HT-29 (cell line): ENCODE results near the gene GPRC5C. TPM values are rescaled to one million over a fixed set of nuclear protein-coding genes. Genes with fewer than 3 reads are reported as not detected.

Experiments
- DNase-seq: peaks from one replicate; pipeline ENCODE4 v3.0.0-alpha.2; 2015; ENCODE audit warnings: low spot score
- total RNA-seq: library from RNA; depleted of rRNA; stranded (reverse); fragments of >200 nt; shearing (Covaris generic); gene quantifications from 2 replicates; pipeline ENCODE4 v1.2.3, GENCODE V29; 2014

Gene GPRC5C
- total RNA-seq, 1 experiment from 2014 or later = 149 TPM

DNA sequence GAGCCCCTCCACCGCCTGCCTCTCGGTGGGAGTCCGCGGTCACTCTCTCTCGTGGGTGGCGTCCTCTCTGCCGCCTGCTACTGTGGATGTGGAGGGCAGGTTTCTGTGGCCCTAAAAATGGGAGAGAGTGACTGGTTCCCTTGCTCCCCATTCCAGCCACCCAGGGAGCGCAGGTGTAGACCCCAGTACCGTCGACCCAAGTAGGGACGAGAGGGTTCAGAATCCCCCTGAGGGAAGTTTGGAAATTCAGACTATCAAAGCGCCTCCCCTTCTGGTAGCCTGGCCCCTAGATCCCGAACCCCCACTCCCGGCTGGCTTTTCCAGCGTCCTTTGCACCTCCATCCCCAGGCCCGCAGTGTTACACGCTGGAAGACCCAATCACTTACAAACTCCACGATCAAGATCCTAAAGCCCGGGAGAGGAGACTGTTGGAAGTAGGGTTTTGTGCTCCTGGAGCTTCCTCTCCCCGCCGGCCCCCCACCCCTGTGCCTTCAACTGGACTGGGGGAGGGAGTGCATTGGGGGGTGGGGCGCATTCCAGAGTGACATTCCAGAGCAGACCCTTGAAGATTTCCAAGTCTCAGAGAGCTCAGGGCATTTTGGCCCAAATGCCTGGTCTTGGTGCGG is 991 bp downstream of the GPRC5C start:
- DNase-seq = no peak

GRCh38 chr17:74433421-74434121 is 1.7 kb downstream of the GPRC5C start:
- no peak for DNase-seq

GRCh38 chr17:74435775-74436359 is 4.0 kb downstream of the GPRC5C start:
- no peak for DNase-seq

DNA sequence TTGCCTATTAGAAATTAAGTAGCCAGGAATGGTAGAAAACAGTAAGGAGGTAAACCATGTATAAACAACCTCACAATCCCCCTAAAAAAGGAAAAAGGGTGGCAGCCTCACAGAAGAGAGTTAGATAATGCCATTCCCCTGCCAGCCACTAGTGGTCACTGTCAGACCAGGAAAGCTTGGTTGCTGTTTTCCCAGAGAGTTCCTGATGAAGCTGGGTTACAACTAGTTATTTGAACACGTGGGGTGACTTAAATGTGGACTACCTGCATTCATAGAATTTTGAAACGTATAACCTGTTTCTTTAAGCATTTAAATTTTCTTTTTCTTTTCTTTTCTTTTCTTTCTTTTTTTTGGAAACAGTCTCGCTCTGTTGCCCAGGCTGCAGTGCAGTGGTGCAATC is 5.8 kb downstream of the GPRC5C start:
- no peak for DNase-seq

- DNase-seq = no peak
Measured at GRCh38 chr17:74439691-74440567, 8.0 kb downstream of the GPRC5C start.

GRCh38 chr17:74441537-74441936 is 9.6 kb downstream of the GPRC5C start:
- no peak for DNase-seq

DNA sequence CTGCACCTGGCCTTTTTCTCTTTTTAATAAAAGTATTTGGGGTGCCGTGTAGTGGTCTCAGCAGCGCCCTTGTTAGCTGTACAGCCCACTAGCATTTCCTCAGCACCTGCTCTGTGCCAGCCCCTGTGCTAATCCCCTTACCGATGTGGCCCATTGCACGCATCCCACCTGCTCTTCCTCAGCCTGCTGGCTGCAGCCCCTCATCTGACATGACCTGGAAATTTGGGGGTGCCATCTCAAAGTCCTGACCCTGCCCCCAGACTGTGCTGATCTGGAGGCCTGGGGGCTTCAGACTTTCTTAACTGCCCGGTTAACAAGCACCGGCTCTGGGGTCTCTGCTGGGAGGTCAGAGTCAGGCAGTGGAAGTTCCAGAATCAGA is 10.4 kb downstream of the GPRC5C start:
- no peak for DNase-seq

DNA sequence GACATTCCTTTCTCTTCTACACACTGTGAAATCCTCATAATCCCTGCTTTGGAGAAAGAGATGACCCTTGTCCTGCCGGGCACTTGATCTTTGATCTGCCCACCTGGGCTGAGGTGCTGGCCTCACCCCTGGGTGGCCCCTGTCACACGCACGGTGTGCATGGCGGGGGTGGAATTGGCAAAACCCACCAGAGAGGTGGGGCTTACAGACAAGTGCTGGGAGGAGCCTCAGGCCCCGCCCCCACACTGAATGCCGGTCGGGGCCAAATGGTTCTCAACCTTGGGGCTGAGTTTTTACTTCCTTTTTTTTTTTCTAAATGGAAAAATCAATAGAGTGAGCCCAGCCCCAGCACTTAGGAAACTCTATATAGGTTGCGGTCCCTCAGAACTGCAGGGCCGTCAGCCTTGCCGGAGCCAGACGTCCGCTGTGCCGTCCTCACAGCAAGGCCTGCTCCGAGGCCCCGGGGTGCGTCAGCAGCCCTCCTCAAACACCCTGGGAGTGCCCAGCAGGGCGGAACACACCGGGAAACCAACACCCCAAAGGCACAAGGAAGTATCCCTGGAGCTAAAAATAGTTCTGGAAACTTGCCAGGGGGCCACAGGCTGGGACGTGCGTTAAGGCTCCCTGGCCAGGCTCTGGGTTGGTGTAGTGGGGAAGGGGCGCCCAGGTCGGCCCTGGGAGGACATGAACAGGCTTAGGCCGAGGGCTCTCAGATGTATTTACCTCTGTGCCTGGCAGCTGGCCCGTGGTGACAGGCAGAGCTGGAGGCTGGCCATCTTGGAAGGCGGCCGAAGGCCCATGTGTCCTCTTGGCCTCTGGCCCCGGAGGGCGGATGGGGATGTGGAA is 11.0 kb downstream of the GPRC5C start:
- DNase-seq = peak; percentile 85

GRCh38 chr17:74443516-74444296 is 11.8 kb downstream of the GPRC5C start:
- DNase-seq = no peak

DNA sequence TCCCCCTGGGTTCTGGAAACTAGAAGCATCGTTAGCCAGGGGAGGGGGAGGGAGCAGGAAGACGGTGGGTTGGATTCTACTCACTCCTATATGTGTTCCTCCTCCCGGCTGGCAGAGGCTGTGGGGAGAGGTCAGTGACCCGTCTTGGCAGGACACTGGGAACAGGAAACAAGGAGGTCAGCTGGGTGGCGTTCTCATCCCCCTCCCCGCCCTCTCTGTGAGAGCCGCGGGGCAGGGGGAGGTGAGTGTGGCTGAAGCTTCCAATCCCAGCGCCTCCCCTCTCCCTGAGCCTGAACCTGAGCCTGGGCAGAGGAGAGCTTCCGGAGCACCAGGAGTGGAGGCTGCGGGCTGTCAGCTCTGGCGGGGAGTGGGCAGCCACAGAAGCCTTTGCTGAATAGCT is 12.5 kb downstream of the GPRC5C start:
- peak; percentile 33 for DNase-seq

GRCh38 chr17:74445158-74445557 is 13.3 kb downstream of the GPRC5C start:
- no peak for DNase-seq

GRCh38 chr17:74446551-74447500 is 14.9 kb downstream of the GPRC5C start:
- DNase-seq = no peak

DNA sequence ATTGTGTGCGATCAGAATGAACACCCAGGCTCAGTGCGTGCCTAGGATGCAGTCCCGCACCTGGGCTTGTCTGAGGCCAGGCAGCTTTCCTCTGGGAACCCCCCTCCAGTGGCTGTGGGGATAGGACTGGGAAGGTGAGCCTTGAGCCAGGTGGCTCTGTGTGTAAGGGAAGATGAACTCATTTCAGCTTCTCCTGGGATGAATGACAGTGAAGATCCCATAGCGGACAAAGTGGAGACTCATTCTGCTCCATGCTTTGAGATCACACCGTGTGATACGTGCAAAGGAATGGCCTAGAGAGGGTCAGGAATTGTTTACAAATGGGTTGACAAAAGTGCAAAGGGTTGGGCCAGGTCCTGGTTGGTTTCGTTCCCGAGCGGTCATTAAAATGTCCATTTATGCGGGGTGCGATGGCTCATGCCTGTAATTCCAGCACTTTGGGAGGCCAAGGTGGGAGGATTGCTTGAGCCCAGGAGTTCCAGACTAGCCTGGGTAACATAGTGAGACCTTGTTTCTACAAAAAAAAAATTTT is 15.8 kb downstream of the GPRC5C start:
- no peak for DNase-seq

DNA sequence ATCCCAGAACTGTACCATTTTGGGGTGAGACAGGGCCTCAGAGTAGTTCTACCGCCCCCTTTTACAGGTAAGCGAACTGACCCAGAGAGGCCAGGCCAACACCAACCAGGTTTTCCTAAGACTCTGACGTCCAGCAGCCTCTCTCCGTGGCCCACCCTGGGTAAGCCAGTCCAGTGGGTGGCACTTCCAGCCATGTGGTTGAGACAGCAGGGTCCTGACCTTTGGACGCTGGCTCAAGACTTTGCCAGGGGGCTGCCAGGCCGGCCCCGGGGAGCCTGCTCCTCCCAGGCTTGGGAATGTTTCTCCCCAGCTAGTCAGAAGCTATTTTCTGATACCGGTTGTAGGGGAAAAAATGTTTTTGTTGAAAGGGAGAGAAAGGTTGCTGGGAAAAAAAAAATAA is 16.9 kb downstream of the GPRC5C start:
- DNase-seq = no peak

- DNase-seq = no peak
Measured at GRCh38 chr17:74449306-74449705, 17.4 kb downstream of the GPRC5C start.

DNA sequence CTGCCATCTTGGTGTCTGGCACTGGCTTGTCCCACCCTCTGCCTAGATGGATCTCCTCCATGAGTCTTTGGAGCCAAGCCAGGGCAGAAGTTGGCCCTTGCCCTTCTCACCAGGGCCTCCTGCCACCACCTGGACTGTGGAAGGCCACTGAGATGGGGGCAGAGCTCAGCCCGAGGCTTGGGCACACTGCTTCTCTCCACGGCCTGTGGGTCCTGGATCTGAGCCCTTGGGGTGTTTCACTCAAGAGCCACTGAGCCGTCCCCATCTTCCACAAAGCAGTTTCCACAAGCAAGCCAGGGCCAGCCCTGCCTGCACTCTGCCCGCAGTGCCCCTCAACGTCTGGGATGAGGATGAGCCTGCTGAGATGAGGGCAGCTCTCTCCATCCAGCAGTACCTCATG is 17.9 kb downstream of the GPRC5C start:
- no peak for DNase-seq

- DNase-seq = no peak
Measured at GRCh38 chr17:74450231-74450630, 18.3 kb downstream of the GPRC5C start.

DNA sequence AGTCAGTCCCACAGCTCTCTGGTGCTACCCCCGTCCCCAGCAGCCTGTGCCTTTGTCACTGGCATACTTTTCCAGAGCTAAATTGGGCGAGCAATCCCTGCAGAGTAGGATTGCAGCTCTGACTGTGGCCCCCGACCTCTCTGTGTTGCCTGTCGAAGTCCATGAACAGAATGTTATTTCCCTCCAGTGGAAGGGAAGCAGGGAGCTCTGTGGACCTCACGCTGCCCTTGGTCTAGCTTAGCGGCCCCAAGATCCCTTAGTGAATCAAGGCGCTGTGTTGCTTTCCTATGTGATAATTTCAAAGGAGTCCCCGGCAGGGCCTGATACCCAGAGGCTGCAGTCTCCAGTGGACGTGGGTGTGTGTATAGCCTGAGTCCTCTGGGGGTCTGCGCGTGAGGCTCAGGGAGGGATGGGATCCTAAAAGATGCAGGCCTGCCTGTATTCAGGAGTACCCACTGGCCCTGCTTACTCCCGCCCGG is 19.1 kb downstream of the GPRC5C start:
- DNase-seq = no peak

GRCh38 chr17:74451557-74451956 is 19.7 kb downstream of the GPRC5C start:
- DNase-seq = no peak
